ENCODE data around the gene SPATS1. TPM values are rescaled to one million over a fixed set of nuclear protein-coding genes. Genes with fewer than 3 reads are reported as not detected.

SPATS1 gene
- total and polyA plus RNA-seq, 2 donors (not counting 1 experiment from before 2014, with no cell fraction given): not detected

DNA sequence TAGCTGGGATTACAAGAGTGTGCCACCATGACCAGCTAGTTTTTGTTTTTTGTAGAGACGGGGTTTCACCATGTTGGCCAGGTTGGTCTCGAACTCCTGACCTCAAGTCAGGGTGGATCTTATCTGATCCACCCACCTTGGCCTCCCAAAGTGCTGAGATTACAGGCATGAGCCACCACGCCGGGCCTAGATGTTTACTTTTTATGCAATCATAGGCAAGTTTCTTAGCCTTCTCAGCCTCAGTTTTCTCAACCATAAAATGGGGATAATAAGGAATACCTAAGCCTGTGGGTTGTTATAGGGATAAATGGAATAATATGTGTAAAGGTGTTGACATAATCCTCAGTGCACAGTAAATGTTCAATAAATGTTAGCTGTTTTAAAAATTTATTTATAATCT, 9.8 kb downstream of the SPATS1 start:
- intact Hi-C loops (cut with micrococcal nuclease): no loop called here
- CTCF ChIA-PET: interaction anchor here (1.5 kb wide), 1 partner anchor 13 kb away, joined by 7 read pairs; no protein-coding TSS in a partner anchor

DNA sequence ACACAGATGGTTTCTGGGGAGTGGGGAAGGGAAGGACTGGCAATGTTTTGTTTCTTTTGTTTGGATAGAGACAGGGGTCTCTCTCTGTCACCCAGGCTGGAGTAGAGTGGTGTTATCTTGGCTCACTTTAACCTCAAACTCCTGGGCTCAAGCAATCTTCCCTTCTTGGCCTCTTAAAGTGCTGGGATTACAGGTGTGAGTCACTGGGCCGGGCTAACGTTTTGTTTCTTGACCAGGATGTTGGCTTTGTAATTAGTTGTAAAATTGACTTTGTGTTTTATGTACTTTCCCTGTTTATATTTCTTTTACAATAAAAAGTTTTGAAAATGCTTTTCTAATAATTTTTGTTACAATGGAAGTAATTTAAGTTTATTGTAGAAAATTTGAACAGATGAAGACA, 10.9 kb downstream of the SPATS1 start:
- Histone ChIP-seq H3K9me3 (ENCODE audit: control extremely low read depth in 1 of 3, control insufficient read depth in 2 of 3, insufficient read depth in 1 of 3, low read length in 2 of 3) (peaks cover 0 to 5% (median 4%) of the 10 kb centered on the region in 3 donors), H3K4me3 (ENCODE audit: control extremely low read depth in 1 of 5, extremely low read depth in 1 of 5, insufficient read depth in 1 of 5, low read depth in 2 of 5, low read length in 4 of 5) (no peak overlapping the region), H3K4me1 (ENCODE audit: control insufficient read depth in 2 of 2, insufficient read depth in 2 of 2, low read length in 2 of 2) (no peaks in the 10 kb centered on the region), H3K79me2 (ENCODE audit: control insufficient read depth, insufficient read depth, low read length) (no peaks in the 10 kb centered on the region), H3K36me3 (replicated peaks in 1 of 2; ENCODE audit: control extremely low read depth in 1 of 2, control insufficient read depth in 1 of 2, extremely low read depth in 1 of 2, insufficient read depth in 2 of 2, low read length in 1 of 2) (no peaks in the 10 kb centered on the region), H3K27me3 (replicated peaks in 1 of 4; ENCODE audit: control extremely low read depth in 1 of 4, control insufficient read depth in 3 of 4, insufficient read depth in 4 of 4, low read length in 3 of 4) (peaks cover 0 to 7% (median 1%) of the 10 kb centered on the region in 4 experiments), H4K20me1 (ENCODE audit: control insufficient read depth, insufficient read depth, low read length, poor library complexity, severe bottlenecking) (no peaks in the 10 kb centered on the region), H3K9ac (ENCODE audit: low read length) (no peak overlapping the region), H3K27ac (ENCODE audit: low read length in 2 of 2) (no peak overlapping the region), H3K4me2 (replicated peaks; ENCODE audit: low read depth, low read length, poor library complexity, severe bottlenecking) (no peak overlapping the region), H2AFZ (ENCODE audit: insufficient read depth, low read depth, low read length, poor library complexity, severe bottlenecking) (no peak overlapping the region)
- CTCF ChIA-PET: interaction anchor here (1.5 kb wide), 1 partner anchor 14 kb away, joined by 7 read pairs; no protein-coding TSS in a partner anchor
- Mint-ChIP-seq H3K27ac (no peak overlapping the region), H3K4me1 (no peaks in the 10 kb centered on the region), H3K9me3 (ENCODE audit: insufficient read depth) (peaks cover 4% of the 10 kb centered on the region), H3K27me3 (peaks cover 20% of the 10 kb centered on the region), H3K4me3 (no peak overlapping the region)
- intact Hi-C loops (cut with micrococcal nuclease): no loop called here
- ATAC-seq (ENCODE audit: low read depth) (no peak), DNase-seq (no peak)
- TF ChIP-seq, protein P1, sequence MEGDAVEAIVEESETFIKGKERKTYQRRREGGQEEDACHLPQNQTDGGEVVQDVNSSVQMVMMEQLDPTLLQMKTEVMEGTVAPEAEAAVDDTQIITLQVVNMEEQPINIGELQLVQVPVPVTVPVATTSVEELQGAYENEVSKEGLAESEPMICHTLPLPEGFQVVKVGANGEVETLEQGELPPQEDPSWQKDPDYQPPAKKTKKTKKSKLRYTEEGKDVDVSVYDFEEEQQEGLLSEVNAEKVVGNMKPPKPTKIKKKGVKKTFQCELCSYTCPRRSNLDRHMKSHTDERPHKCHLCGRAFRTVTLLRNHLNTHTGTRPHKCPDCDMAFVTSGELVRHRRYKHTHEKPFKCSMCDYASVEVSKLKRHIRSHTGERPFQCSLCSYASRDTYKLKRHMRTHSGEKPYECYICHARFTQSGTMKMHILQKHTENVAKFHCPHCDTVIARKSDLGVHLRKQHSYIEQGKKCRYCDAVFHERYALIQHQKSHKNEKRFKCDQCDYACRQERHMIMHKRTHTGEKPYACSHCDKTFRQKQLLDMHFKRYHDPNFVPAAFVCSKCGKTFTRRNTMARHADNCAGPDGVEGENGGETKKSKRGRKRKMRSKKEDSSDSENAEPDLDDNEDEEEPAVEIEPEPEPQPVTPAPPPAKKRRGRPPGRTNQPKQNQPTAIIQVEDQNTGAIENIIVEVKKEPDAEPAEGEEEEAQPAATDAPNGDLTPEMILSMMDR (IDR thresholded peaks at IDR 0.05): no peak
- no peak for TF ChIP-seq EZH2 (IDR thresholded peaks at IDR 0.05; ENCODE audit: borderline replicate concordance, insufficient read depth, low read depth, low read length, poor library complexity, severe bottlenecking)
- WGBS (ENCODE audit: insufficient coverage): no CpG with 5 or more reads among the region's 2 CpGs
- POLR2A ChIA-PET: no interaction called here

More for the DNA sequence above, 9.8 kb downstream of the SPATS1 start:
- H3K27me3 Mint-ChIP-seq: peaks cover 14% of the 10 kb centered on the region
- Histone ChIP-seq H3K27ac (ENCODE audit: low read length in 2 of 2) (no peak overlapping the region), H3K27me3 (replicated peaks in 1 of 4; ENCODE audit: control extremely low read depth in 1 of 4, control insufficient read depth in 3 of 4, insufficient read depth in 4 of 4, low read length in 3 of 4) (peaks cover 0 to 7% (median 1%) of the 10 kb centered on the region in 4 experiments), H3K4me1 (ENCODE audit: control insufficient read depth in 2 of 2, insufficient read depth in 2 of 2, low read length in 2 of 2) (no peaks in the 10 kb centered on the region), H3K9ac (ENCODE audit: low read length) (no peak overlapping the region), H3K9me3 (ENCODE audit: control extremely low read depth in 1 of 3, control insufficient read depth in 2 of 3, insufficient read depth in 1 of 3, low read length in 2 of 3) (peaks cover 0 to 5% (median 4%) of the 10 kb centered on the region in 3 donors), H3K36me3 (replicated peaks in 1 of 2; ENCODE audit: control extremely low read depth in 1 of 2, control insufficient read depth in 1 of 2, extremely low read depth in 1 of 2, insufficient read depth in 2 of 2, low read length in 1 of 2) (no peaks in the 10 kb centered on the region), H4K20me1 (ENCODE audit: control insufficient read depth, insufficient read depth, low read length, poor library complexity, severe bottlenecking) (no peaks in the 10 kb centered on the region), H2AFZ (ENCODE audit: insufficient read depth, low read depth, low read length, poor library complexity, severe bottlenecking) (no peak overlapping the region), H3K4me3 (ENCODE audit: control extremely low read depth in 1 of 5, extremely low read depth in 1 of 5, insufficient read depth in 1 of 5, low read depth in 2 of 5, low read length in 4 of 5) (no peak overlapping the region), H3K79me2 (ENCODE audit: control insufficient read depth, insufficient read depth, low read length) (no peaks in the 10 kb centered on the region), H3K4me2 (replicated peaks; ENCODE audit: low read depth, low read length, poor library complexity, severe bottlenecking) (no peak overlapping the region)
- H3K27ac Mint-ChIP-seq: no peak overlapping the region
- H3K4me1 Mint-ChIP-seq: no peaks in the 10 kb centered on the region
- POLR2A ChIA-PET: no interaction called here
- peaks cover 4% of the 10 kb centered on the region for H3K9me3 Mint-ChIP-seq (ENCODE audit: insufficient read depth)
- H3K4me3 Mint-ChIP-seq: no peak overlapping the region
- no peak for TF ChIP-seq EZH2 (IDR thresholded peaks at IDR 0.05; ENCODE audit: borderline replicate concordance, insufficient read depth, low read depth, low read length, poor library complexity, severe bottlenecking)
- TF ChIP-seq, protein P1 (IDR thresholded peaks at IDR 0.05): no peak
- DNase-seq (no peak), ATAC-seq (ENCODE audit: low read depth) (no peak)
- whole genome bisulfite sequencing (ENCODE audit: insufficient coverage): 100% methylated on average over 2 of the region's 4 CpGs
